Transverse colon (tissue), 4 donors: Measurements from ENCODE around the gene FOLR1. TPM values are rescaled to one million over a fixed set of nuclear protein-coding genes. Genes with fewer than 3 reads are reported as not detected.

Experiments
- DNase-seq: peaks from one replicate; pipeline ENCODE4 v3.0.0-alpha.2; 2019
- H3K27ac ChIP-seq, 4 donors: fragments of 200-600 bp; sonication (generic); 2 replicates each; pipeline ENCODE4 v1.5.1; 2016 to 2018; ENCODE audit warnings: inconsistent platforms in 4 of 4
- H3K27me3 ChIP-seq: fragments of 200-600 bp; sonication (generic); 2 replicates; pipeline ENCODE4 v1.5.1; 2017; ENCODE audit warnings: inconsistent platforms
- H3K36me3 ChIP-seq, 4 donors: fragments of 200-600 bp; sonication (generic); 2 replicates each; pipeline ENCODE4 v1.5.1; 2017 to 2019; ENCODE audit warnings: inconsistent platforms in 4 of 4
- H3K4me1 ChIP-seq, 4 donors: fragments of 200-600 bp; sonication (generic); 2 replicates each; pipeline ENCODE4 v1.5.1; 2017 to 2020; ENCODE audit warnings: inconsistent platforms in 4 of 4
- H3K4me3 ChIP-seq, 4 donors: fragments of 200-600 bp; sonication (generic); 1 replicate in 1 of 4; 2 replicates in 3 of 4; pipeline versions ENCODE4 v1.5.1 to v1.6.1; 2017 to 2019; ENCODE audit warnings: inconsistent platforms in 4 of 4
- H3K9me3 ChIP-seq, 2 donors: fragments of 200-600 bp; sonication (generic); 2 replicates each; pipeline ENCODE4 v1.5.1; 2017 to 2019; ENCODE audit warnings: inconsistent platforms in 2 of 2
- CTCF ChIP-seq, 5 experiments: fragments of 200-600 bp in 3 of 5; fragments of 450-650 bp in 2 of 5; sonication (generic) in 3 of 5; IDR thresholded peaks; 1 replicate in 2 of 5; 2 replicates in 3 of 5; pipeline ENCODE4 v1.5.1; 2016 to 2017; ENCODE audit warnings: antibody characterized with exemption in 5 of 5, inconsistent platforms in 3 of 5, mild to moderate bottlenecking in 2 of 5, moderate library complexity in 1 of 5
- EP300 ChIP-seq: sonication (generic); formaldehyde crosslinking; IDR thresholded peaks from one replicate; pipeline ENCODE4 v1.6.1; 2017; ENCODE audit warnings: antibody characterized with exemption, low read depth
- POLR2A ChIP-seq: fragments of 450-650 bp; IDR thresholded peaks from one replicate; pipeline ENCODE4 v1.6.1; 2016; ENCODE audit warnings: antibody characterized with exemption, mild to moderate bottlenecking, moderate library complexity
- POLR2AphosphoS5 ChIP-seq, 3 donors: sonication (generic); formaldehyde crosslinking; IDR thresholded peaks; one replicate each; pipeline ENCODE4 v1.6.1; 2016; ENCODE audit warnings: antibody characterized with exemption in 3 of 3
- WGBS, 2 donors: methylation state at CpG; one replicate each; pipeline ENCODE4 v1.1.5; 2018; ENCODE audit warnings: low coverage in 1 of 2; 5-methylcytosine and 5-hydroxymethylcytosine counted together
- in situ Hi-C, 4 donors: fragments of 200-750 bp; cut with MboI; loops; one replicate each; pipeline versions ENCODE4 v1.15.0 to v1.15.1; 2017; ENCODE audit warnings: low sequenced_read_pairs in 3 of 4, low pct_ligation_motif_present in 1 of 4, low pct_unique_long_range_greater_than_20kb in 1 of 4
- intact Hi-C: fragments of 100-400 bp; cut with DNase I; formaldehyde crosslinking; loops from one replicate; pipeline ENCODE4 v1.15.1; 2023; ENCODE audit warnings: low total_unique reads
- total RNA-seq, 4 donors: library from RNA; depleted of rRNA; stranded (reverse); fragments of >200 nt; gene quantifications; one replicate each; pipeline ENCODE4 v1.1.0, GENCODE V29; 2016

The FOLR1 gene
- total RNA-seq, 4 donors from 2014 or later, result not detected

- intact Hi-C loops, result no loop called here
- in situ Hi-C loops, result no loop called here
- no peak overlapping the region for H3K27ac ChIP-seq
- H3K4me1 ChIP-seq, result no peaks in the 10 kb centered on the region
- H3K9me3 ChIP-seq, result no peaks in the 10 kb centered on the region
- 85 to 90% methylated on average over 2 to 3 of the region's 3 CpGs for WGBS, 2 donors
- H3K27me3 ChIP-seq, result no peaks in the 10 kb centered on the region
- H3K36me3 ChIP-seq, result no peaks in the 10 kb centered on the region
- H3K4me3 ChIP-seq, result no peak overlapping the region
- no peak for DNase-seq
- TF ChIP-seq EP300, result no peak
- TF ChIP-seq POLR2A, result no peak
- TF ChIP-seq CTCF (IDR thresholded peaks at IDR 0.05), result no peak
- no peak for TF ChIP-seq POLR2AphosphoS5 (IDR thresholded peaks at IDR 0.05)
Measured at GRCh38 chr11:72154816-72155215, 37.1 kb upstream of the FOLR1 start.

GRCh38 chr11:72155751-72156150 lies 36.2 kb upstream of the FOLR1 start:
- Histone ChIP-seq H3K9me3 (no peaks in the 10 kb centered on the region), H3K27me3 (no peaks in the 10 kb centered on the region), H3K4me3 (no peak overlapping the region), H3K27ac (no peak overlapping the region), H3K4me1 (no peaks in the 10 kb centered on the region), H3K36me3 (no peaks in the 10 kb centered on the region)
- intact Hi-C loops (no loop called here), in situ Hi-C loops (no loop called here)
- WGBS, 2 donors, result 85 to 92% methylated on average over 3 to 4 of the region's 4 CpGs
- DNase-seq, result no peak
- TF ChIP-seq POLR2A (no peak), EP300 (no peak), POLR2AphosphoS5 (IDR thresholded peaks at IDR 0.05) (no peak), CTCF (IDR thresholded peaks at IDR 0.05) (no peak)

GRCh38 chr11:72157131-72157530 lies 34.8 kb upstream of the FOLR1 start:
- Histone ChIP-seq H3K9me3 (no peaks in the 10 kb centered on the region), H3K27me3 (no peaks in the 10 kb centered on the region), H3K36me3 (no peaks in the 10 kb centered on the region), H3K4me3 (no peak overlapping the region), H3K27ac (no peak overlapping the region), H3K4me1 (no peaks in the 10 kb centered on the region)
- in situ Hi-C loops (no loop called here), intact Hi-C loops (no loop called here)
- 55 to 75% methylated on average over 2 to 4 of the region's 4 CpGs for WGBS, 2 donors
- no peak for TF ChIP-seq EP300
- no peak for TF ChIP-seq CTCF (IDR thresholded peaks at IDR 0.05)
- no peak for TF ChIP-seq POLR2AphosphoS5 (IDR thresholded peaks at IDR 0.05)
- no peak for TF ChIP-seq POLR2A
- no peak for DNase-seq

- 40 to 65% methylated on average over 1 to 2 of the region's 2 CpGs for WGBS, 2 donors
- H3K4me1 ChIP-seq, result no peaks in the 10 kb centered on the region
- no peak overlapping the region for H3K27ac ChIP-seq
- H3K36me3 ChIP-seq, result no peaks in the 10 kb centered on the region
- TF ChIP-seq POLR2A (no peak), POLR2AphosphoS5 (IDR thresholded peaks at IDR 0.05) (no peak), CTCF (IDR thresholded peaks at IDR 0.05) (no peak), EP300 (no peak)
- H3K27me3 ChIP-seq, result no peaks in the 10 kb centered on the region
- no peak overlapping the region for H3K4me3 ChIP-seq
- intact Hi-C loops, result no loop called here
- in situ Hi-C loops, result no loop called here
- no peak for DNase-seq
- no peaks in the 10 kb centered on the region for H3K9me3 ChIP-seq
Measured at GRCh38 chr11:72160319-72160718, 31.6 kb upstream of the FOLR1 start.
